Cardiac fibroblast (primary cell): ENCODE results near the gene IGF2.

Source experiments
- DNase-seq, 2 donors: peaks; one replicate each; pipeline versions ENCODE4 v3.0.0 to v3.0.0-alpha.2; 2010; ENCODE audit warnings: low read depth in 2 of 2
- H3K4me3 ChIP-seq, 2 donors: replicated peaks in 1 of 2; 1 replicate in 1 of 2; 2 replicates in 1 of 2; pipeline ENCODE4 v1.5.1; 2011; ENCODE audit warnings: low read depth in 2 of 2, low read length in 2 of 2, mild to moderate bottlenecking in 2 of 2, moderate library complexity in 1 of 2
- CTCF ChIP-seq: IDR thresholded peaks from one replicate; pipeline ENCODE4 v1.5.1; 2011; ENCODE audit warnings: low read depth, mild to moderate bottlenecking, low read length, inconsistent platforms

Gene IGF2

GRCh38 chr11:2085251-2086066 is 53.7 kb downstream of the IGF2 start:
- no peak for TF ChIP-seq CTCF
- no peak overlapping the region for H3K4me3 ChIP-seq
- DNase-seq, result no peak

GRCh38 chr11:2084721-2085120 is 54.5 kb downstream of the IGF2 start:
- no peak for DNase-seq
- TF ChIP-seq CTCF, result no peak
- no peak overlapping the region for H3K4me3 ChIP-seq
